Fibroblast of skin of right biceps (primary cell): ENCODE measurements around the gene COL21A1.

Experiments used
- DNase-seq: peaks from one replicate; pipeline ENCODE4 v3.0.0-alpha.2; 2013

COL21A1 gene

DNA sequence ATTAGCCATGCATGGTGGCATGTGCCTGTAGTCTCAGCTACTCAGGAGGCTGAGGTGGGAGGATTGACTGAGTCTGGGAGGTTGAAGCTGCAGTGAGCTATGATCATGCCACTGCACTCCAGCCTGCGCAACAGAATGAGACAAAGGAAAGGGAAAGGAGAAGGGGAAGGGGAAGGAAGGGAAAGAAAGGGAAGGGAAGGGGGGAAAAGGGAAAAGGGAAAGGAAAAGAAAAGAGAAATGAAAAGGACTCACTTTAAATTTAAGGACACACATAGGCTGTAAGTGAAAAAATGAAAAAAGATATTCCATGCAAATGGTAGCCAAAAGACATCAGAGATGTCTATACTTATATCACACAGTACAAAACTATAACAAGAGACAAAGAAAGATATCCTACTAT, 74.2 kb downstream of the COL21A1 start:
- DNase-seq, result no peak

- DNase-seq, result no peak
Observed at GRCh38 chr6:56172144-56172543, 75.2 kb downstream of the COL21A1 start.

GRCh38 chr6:56169366-56169765, 78.0 kb downstream of the COL21A1 start:
- DNase-seq, result no peak

DNA sequence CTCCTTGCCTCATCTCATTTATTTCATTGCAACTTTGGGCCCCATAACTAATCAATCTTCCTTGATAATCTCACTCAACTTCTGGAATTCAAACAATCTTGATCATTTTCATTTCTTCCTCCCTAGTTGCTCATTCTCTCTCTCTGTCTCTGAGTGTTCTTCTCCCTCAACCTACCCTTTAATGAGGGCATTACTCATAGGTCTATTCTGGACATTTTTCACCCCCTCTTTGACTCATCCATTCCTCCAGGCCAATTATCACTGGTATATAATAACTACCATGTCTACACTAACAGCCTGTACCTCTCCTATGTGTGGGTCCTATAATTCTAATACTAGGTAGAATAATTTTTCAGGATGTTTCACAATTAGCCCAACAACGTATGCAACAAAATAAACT, 78.8 kb downstream of the COL21A1 start:
- DNase-seq, result peak; percentile 67

- DNase-seq, result no peak
Observed at GRCh38 chr6:56162081-56162480, 85.3 kb downstream of the COL21A1 start.

DNA sequence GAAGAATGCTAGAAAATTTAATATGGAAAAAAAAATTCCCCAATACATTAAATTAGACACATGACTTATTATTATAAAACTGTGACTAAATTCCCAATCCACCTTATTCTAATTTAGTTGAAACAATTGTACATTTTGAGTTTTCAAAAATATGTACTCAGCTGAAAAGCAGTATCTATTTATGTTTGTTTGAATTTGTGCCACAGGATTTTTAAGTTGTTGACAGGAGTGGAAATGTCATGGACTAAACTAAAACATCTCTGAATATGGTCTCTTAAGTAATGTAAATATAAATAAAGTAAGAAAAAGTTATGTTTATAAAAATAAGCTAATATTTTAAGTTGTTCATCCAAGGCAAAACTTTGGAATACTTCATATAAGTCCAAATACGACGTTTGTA, 86.9 kb downstream of the COL21A1 start:
- no peak for DNase-seq

DNA sequence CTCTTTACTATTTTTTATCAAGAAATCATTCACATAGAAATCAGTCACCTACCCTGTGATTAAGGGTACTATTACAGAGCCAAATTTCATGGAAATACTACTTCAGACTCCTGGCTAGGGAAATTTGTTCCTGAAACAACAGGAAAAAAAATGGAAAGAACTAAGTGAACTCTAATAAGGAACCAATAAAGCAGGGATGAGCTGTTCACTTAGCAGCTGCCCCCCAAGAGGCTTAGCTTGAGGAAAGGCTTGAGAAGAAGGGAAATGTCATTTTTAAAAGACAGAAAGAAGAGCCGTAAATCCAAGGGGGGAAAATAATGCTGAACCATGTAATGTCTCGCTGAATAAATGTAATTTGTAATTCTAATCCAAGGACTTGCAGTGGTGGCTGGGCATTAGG, 88.8 kb downstream of the COL21A1 start:
- no peak for DNase-seq

DNA sequence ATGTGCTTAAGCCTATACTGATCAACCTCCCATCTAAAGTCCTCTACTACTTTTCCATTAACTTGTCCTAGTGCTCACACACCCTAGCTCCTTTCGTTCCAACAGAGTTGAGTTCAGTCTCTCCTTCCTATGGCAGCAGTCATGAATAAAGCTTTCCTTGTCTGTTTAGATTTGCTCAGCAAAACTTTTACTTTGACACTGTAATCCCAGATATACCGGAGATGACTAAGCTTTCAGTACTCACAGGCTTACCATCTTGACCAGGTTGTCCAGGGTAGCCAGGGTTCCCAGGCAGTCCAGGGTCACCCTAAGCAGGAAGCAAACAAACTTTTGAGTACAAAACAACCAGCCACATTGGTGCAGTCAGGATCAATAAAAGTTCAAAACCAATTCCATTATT, 90.7 kb downstream of the COL21A1 start:
- DNase-seq, result no peak

DNA sequence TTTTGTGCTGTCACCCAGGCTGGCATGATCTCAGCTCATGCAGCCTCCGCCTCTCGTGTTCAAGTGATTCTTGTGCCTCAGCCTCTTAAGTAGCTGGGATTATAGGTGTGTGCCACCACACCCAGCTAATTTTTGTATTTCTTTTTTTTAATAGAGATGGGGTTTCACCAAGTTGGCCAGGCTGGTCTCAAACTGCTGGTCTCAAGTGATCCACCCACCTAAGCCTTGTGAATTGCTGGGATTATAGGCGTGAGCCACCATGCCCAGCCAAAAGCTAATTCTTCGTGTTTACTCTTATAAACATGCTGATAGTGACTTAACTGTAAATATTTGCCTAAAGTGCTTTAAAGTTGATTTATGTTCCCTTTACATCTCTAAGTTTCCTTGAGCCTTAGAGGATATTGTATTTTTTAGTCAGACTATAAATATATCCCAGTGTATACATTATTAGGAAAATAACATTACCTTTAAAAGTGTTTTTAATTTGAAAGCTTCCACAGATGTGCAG, 91.7 kb downstream of the COL21A1 start:
- DNase-seq, result no peak

DNA sequence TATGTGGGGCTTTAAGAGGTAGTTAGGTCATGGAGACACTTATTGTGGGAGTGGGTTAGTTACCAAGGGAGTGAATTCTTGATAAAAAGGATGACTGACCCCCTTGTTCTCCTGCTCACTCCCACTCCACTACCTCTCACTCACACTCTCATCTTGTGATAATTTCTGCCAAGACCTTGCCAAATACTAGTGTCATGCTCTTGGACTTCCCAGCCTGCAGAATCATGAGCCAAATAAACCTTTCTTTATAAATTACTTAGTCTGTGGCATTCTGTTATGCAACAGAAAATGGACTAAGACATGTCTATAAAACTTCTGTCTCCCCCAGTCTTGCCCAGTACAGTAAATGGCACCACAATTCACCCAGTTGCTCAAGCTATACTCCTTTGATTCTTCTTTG, 93.3 kb downstream of the COL21A1 start:
- no peak for DNase-seq

DNA sequence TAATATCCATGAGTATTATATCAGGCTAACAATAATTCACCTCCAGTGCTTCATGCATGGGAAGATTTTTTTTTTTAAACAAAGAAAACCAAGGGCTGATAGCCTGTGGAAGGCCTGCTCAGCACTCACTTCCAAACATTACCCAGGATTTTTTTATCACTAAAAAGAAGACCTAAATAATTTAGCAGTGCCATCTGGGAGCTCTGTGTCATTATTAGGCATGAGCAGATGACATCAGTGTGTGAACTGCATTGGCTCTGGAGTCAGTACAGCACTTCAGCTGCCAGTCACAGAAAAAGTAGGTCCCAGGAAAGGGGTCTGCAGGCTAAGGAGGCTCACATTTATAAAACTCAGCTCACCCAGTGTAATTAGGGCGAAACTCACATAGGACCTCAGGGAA, 94.8 kb downstream of the COL21A1 start:
- DNase-seq, result no peak

DNA sequence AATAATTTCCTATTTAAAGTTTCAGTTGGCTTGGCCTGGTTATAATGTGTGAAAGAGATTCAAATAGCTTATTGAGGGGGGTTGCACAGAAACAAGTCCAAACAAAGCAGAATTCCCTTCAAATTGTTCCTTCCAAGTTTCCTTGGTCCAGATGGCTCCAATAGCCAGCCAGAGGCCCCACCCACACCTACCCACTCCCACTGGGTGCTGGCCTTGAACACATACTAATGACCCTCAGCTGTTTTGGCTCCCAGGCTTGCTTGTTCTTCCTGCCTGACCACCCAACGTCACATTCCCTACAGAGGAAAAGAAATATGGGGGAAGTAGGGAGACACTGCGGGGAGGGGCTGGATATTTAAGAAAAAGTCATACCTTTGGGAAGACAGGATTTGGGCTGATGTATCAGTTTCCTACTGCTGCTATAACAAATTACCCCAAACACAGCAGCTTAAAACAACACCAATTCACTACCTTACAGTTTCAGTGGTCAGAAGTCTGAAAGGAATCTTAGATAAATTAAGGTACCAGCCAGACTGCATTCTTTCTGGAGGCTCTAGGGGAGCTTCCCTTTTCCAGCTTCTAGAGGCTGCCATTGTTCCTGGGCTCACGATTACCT, 95.7 kb downstream of the COL21A1 start:
- DNase-seq, result no peak

DNA sequence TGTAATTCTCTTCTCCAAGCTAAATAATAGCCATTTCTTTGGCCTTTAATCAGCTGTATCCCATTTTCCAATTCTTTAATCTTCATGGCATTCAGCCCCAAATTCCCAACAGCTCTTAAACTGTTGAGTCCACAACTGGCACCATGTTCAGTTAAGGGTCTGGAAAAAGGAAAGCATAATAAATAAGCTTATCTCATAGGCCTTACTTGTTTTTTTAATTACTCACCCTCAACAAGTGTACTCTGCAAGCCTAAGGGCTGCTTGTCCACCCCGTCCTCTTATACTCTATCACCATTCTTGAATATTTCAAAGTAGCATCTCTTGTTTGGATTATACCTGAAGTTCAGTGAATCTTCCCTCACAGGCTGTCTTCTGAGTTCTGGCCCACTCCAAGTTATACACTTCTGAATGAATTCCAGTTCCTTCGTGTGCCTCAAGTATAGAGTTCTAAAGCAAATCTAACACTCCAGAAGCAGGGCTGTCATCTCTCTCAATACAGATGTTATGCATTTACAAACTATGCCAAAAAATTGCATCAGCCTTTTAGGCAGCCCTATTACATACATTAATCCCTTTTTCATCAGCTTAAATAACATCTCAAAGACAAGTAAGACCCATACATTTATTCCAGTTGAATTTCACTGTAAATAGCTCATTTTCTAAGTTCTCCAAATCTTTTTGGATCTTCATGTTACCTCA, 98.7 kb downstream of the COL21A1 start:
- peak; percentile 66 for DNase-seq

- DNase-seq, result no peak
Observed at GRCh38 chr6:56147766-56148165, 99.6 kb downstream of the COL21A1 start.

DNA sequence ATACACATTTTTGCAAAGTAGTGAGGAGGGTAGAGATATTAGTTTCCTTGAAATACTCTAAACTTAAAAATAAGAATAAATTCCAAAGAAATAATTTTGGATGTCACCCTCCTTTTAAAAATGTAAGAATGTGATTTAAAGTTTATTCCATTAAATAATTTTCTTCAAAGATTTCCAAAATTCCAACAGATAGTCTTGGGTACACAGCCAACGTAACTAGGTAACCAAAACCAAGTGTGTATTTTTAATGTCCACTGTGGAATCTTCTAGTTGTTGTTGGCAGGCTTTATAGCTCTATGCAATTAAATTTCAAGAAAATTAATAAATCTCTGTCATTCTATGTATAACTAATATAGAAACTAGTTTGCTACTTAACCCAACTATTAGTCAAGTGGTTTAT, 101.3 kb downstream of the COL21A1 start:
- DNase-seq, result peak; percentile 15

DNA sequence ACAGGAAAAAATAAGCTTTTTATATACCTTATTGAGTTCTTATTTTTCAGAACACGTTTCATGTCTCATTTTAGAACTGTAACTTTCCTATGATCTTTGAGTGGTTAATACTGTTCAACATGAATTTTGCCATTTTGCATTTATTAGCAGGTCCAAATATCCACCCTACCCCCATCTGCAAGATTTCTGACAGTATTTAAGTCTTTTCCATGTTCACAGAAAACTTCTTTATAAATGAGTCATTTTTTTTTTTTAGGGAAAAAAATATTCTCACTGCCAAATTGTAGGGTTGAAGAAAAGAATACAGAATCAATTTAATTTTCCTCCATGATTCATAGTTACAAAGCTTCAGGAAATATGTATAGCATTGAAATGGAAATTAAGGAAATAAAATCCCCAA, 101.8 kb downstream of the COL21A1 start:
- peak; percentile 43 for DNase-seq

DNA sequence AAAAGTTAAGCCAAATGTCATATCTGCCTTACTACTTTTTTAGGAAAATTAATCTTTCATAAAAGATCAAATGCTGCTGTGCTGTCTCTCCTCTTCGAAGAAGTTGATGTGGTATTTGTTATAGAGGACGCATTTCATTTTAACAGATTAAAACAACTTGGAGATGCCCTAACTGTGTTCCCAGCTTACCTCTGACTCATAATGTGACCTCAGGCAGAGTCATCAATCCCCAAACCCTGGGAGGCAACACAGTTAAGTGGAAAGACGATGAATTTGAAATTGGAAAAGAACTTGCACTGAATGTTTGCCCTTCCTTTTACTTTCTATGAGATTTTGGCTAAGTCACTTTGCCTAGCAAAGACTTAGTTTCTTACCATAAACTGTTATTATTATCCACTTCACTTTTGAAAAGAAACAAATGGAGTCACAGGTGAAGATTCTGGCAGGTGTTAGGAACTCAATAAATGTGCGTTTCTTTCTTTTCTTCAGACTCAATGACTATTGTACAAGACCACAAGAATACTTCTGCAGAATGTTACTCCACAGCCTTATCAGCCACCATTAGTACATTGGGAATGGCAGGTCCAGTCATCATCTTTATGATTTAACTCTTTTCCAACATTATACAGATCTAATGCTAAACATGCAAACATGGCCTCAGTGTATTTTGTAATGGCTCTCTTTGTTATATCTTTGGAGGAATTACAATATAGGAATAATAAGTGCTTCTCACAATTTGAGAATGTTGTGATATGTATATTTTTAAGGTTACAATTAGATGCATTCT, 102.6 kb downstream of the COL21A1 start:
- peak; percentile 85 for DNase-seq

- DNase-seq, result peak; percentile 29
Observed at GRCh38 chr6:56143796-56144195, 103.6 kb downstream of the COL21A1 start.

GRCh38 chr6:56140090-56140489, 107.3 kb downstream of the COL21A1 start:
- no peak for DNase-seq

DNA sequence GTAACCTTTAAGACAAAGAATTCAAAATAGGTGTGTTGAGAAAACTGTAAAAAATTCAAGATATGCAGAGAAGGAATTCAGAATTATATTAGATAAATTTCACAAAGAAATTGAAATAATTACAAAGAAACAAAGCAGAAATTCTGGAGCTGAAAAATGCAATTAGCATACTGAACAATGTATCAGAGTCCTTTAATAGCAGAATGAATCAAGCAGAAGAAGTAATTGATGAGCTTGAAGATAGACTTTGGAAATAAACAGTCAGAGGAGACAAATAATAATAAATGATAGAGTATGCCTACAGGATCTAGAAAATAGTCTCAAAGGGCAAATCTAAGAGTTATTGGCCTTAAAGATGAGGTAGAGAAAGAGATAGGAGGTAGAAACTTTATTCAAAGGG, 131.7 kb downstream of the COL21A1 start:
- no peak for DNase-seq

DNA sequence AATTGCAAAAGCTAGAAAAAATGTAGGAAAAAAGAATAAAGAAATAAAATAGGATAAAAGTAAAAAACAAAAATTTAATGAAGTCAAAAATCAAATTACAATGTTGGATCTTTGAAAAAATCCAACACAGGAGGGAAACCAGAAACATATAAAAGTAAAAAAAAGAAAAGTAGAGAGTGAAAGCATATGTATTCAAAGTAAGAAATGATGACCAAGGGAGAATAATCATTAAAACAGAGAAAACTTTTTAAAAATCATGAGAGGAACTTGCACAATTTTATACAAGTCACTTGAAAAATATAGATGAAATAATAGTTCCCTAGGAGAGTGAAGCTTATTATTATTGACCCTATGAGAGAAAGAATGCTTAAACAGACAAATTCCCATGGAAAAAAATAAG, 138.2 kb downstream of the COL21A1 start:
- DNase-seq, result no peak

DNA sequence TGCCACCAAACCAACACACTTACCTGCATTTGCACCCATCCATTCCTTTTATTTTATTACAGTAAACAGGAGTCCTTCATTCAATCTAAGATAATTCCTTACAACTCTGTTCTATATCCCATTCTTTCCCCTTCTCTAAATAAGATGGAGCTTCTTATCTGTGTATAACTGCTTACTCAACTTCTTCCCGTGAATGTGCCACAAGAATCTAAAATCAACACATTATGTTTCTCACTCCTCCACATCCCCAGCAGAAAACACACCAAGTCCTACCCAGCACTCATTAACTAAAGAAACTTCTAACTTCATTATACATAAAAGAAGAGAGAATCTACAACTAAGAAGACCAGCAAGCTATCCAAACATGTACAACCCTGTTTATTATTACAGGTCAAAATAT, 141.1 kb downstream of the COL21A1 start:
- no peak for DNase-seq

DNA sequence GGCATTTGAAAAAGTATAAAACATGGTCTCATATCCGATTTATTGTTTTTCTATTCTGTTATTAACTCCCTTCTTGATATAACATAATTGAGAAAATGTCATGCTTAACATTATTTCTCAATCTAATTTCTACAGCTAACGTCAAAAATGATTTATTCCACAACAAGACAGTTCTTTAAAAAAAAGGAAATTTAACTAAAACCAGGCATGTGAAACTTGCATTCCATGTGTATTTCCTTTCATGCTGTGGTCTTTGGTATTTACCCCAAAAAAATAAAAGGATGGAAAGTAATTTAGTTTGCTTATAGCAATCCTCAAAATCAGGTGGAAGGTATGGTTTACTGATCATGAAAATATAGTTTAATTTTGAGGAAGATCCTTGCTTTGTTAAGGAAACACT, 142.8 kb downstream of the COL21A1 start:
- DNase-seq, result no peak

DNA sequence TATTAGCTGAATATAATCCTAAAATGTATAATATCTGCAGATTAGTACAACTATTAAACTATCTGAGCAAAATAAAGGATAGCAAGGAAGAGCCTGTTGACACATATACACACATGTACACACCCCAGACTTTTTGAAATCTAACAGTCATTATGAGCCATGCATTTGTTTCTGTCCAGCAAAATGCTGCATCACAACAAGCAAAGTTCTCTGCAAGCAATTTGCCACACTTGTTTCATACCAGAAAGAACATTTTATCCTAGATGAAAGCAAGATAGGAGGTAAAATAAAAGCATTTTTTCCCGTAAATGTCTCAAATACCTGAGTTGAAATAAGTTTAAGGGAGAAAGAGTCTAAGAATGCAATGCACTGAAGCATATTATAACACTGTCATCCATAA, 145.2 kb downstream of the COL21A1 start:
- no peak for DNase-seq
